Fibroblast of skin of scalp (primary cell): ENCODE results near the gene DDX19B.
"Not testable (repeated sequence)": the region's sequence is repeated elsewhere in the genome, so short reads cannot be mapped to it uniquely, and the experiment has no call there.

Experiments
- DNase-seq: peaks from one replicate; pipeline ENCODE4 v3.0.0-alpha.2; 2013

DDX19B gene

DNA sequence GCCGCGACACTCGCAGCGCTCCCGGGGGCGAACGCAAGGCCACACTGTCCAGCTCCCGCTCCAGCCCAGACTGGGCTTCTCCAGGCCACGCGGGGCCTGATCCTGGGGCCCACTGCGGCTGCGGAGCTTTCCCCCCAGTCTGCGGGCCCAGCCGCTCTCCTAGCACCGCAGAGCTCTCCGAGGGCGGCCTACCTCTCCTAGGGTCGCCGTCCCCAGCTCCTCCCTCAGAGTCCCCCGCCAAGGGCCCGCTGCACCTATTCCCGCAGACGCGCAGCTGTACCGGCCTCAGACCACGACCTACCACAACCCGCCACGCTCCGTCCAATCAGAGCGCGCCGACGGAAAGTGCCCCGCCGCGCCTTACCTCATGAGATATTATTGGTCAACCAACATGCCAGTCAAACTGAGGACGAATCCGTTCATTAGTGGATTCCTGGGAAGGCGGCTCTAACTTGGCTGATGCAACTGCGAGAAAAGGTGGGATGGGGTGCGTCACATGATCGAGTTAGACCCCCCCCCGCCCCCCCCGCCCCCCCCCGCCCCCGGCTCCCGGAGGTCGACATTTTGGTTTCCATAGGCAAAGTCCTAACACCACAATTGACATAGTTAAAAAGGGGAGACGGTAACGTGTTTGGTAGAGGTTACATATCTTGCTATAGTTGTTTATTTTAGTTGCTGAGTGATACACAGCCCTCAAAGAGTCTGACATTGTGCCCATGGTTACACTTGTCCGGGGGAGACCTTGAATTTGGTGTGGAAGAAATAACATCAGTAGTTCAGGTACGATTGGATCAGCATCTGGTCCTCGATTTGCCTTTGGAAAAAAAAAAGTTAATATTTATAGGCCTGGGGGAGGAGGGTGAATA is 9.5 kb upstream of the DDX19B start, which contains the start of gene AARS1:
Gene AARS1 (minus strand): TSS at position 278 of the 866 bp plus-strand sequence. CDS start 6,743 bp downstream, outside the sequence.
- peak; percentile 100 for DNase-seq

- no peak for DNase-seq
These were observed 8.0 kb upstream of the DDX19B start for GRCh38 chr16:70290949-70291519.

GRCh38 chr16:70292148-70292547 is 6.8 kb upstream of the DDX19B start:
- DNase-seq, result not testable (repeated sequence)

DNA sequence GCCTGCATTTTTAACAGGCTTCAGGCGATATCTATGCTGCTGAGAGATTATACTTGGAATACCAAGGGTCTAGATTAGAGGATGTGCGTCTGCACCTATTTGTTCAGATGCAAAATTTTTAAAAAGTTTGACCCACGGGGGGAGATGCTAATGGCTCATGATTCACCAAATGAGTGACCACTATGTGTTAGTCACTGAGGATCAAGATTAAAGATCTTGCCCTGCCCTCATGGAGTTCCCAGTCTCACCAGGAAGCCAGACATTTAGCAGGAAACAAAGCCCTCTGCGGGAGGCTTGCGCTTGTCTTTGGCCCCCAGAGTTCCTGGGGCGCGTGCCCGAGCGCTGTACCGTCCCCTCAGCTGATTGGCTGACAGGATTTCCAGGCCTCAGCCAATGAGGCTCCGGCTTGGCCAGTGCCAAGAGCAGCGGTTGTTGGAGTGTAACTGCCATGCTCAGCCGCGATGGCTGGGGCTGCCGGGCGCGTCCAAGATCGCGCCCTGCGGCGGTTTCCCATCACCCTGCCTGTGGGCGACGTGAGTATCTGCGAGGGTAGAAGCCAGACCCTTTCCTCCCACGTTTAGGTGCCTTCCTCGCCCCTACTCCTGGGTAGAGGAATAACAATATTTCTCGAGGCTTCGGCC is 4.5 kb upstream of the DDX19B start:
- no peak for DNase-seq

GRCh38 chr16:70295634-70296033 is 3.4 kb upstream of the DDX19B start:
- DNase-seq, result no peak

DNA sequence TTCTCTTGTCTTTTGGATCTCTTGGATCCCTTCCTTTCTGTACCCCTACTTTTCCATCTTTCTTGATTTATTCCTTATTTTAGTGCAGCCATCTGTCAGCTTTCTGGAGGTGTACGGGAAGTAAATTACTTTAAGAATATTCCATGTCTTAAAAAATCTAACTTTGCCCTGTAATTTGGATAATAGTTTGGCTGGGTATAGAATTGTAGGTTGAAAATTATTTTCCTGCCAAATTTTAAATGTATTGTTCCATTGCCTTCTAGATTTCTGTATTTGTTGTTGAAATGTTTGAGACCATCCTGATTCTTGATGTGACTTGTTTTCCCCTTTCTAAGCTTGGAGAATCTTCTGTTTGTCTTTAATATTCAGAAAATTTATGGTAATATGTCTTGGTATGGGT is 2.1 kb downstream of the DDX19B start:
- no peak for DNase-seq

DNA sequence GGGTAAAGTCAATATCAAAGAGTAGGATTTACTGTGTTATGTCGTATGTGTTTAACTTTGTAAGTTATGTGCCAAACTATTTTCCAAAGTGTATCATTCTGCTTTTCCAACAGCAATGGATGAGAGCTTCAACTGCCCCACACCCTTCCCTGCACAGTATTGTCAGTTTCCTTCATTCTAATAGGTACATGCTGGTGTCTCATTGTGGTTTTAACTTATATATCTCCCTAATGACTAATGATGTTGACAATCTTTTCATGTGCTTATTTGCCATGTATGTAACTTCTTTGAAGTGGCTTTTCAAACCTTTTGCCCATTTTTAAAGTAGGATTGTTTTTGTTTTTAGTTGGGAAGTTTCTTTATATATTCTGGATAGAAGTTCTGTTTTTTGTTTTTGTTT is 3.8 kb downstream of the DDX19B start:
- DNase-seq, result no peak

- DNase-seq, result no peak
These were observed 6.0 kb downstream of the DDX19B start for GRCh38 chr16:70304892-70305448.

- DNase-seq, result no peak
These were observed 7.9 kb downstream of the DDX19B start for GRCh38 chr16:70306880-70307279.

- DNase-seq, result not testable (repeated sequence)
These were observed 8.7 kb downstream of the DDX19B start for GRCh38 chr16:70307726-70308125.

- no peak for DNase-seq
These were observed 21.1 kb downstream of the DDX19B start for GRCh38 chr16:70320121-70320520.

- DNase-seq, result no peak
These were observed 26.2 kb downstream of the DDX19B start for GRCh38 chr16:70324998-70325747.

GRCh38 chr16:70331091-70331490 is 32.1 kb downstream of the DDX19B start:
- no peak for DNase-seq

DNA sequence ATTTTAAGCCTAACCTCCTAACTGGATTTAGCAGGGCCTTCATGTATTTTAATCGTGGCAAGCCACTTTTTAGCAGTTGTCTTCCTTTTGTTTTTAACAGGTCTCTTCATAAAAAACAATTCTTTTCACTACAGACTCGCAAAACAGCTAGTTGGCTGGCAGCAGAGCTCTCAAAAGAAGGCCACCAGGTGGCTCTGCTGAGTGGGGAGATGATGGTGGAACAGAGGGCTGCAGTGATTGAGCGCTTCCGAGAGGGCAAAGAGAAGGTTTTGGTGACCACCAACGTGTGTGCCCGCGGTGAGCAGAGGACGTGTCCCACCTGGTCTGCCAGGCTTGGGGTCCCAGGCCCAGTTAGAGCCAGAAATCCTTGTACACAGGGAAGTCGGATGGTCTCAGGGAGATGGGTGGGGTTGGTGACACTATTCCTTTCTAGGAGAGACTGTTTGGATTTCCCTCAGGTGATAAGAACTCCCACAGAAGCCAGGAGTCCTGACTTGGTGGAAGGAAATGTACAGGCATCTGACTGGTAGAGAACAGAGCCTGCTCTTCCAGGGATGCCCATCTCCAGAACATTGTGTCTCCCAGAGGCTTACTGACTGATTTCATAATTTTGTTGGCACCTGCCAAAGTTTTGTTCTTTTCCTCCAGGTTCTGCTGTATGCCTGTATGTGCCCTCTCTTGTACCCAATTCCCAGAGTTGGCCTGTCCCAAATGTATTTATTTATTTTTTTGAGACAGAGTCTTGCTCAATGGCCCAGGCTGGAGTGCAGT is 32.8 kb downstream of the DDX19B start:
- DNase-seq, result peak; percentile 9

GRCh38 chr16:70332728-70333127 is 33.7 kb downstream of the DDX19B start:
- DNase-seq, result not testable (repeated sequence)

DNA sequence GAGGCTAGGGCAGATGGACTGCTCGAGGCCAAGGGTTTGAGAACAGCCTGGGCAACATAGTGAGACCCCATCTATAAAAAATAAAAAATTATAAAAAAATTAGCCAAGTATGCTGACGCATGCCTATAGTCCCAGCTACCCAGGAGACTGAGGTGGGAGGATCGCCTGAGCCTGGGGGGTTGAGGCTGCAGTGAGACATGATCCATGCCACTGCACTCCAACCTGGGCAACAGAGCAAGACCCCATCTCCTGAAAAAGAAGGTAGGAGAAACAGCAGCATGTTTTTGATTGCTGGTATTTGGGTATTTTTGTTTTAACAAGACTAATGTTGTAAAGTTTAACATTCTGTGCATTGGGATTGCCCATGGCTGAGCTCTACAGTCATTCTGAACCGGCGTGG is 38.8 kb downstream of the DDX19B start:
- DNase-seq, result no peak

GRCh38 chr16:70341600-70341999 is 42.6 kb downstream of the DDX19B start:
- DNase-seq, result no peak

GRCh38 chr16:70342016-70342415 is 43.0 kb downstream of the DDX19B start:
- DNase-seq, result no peak

- DNase-seq, result no peak
These were observed 46.9 kb downstream of the DDX19B start for GRCh38 chr16:70345840-70346239.

DNA sequence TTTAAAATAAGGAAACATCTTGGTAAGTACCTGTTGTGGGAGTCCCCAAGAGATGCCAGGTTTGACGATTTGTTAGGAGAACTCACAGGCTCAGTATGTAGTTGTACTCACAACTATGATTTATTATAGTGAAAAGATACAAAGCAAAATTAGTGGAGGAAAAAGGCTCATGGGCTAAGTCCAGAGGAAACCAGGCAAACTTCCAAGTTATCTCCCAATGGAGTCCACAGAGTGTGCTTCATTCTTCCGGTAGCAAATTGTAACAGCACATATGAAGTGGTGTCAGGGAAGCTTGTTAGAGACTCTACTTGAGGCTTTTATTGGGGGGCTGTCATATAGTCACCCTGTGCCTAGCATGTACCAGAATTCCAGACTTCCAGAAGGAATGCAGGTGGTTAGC is 50.0 kb downstream of the DDX19B start:
- DNase-seq, result no peak

GRCh38 chr16:70349783-70350182 is 50.8 kb downstream of the DDX19B start:
- DNase-seq, result no peak

GRCh38 chr16:70359552-70359951 is 60.6 kb downstream of the DDX19B start:
- DNase-seq, result no peak
